ENCODE measurements around the gene ZNRF1. TPM values are rescaled to one million over a fixed set of nuclear protein-coding genes. Genes with fewer than 3 reads are reported as not detected.

The ZNRF1 gene
- total RNA-seq, 1 donor from 2014 or later: 31.3 TPM

DNA sequence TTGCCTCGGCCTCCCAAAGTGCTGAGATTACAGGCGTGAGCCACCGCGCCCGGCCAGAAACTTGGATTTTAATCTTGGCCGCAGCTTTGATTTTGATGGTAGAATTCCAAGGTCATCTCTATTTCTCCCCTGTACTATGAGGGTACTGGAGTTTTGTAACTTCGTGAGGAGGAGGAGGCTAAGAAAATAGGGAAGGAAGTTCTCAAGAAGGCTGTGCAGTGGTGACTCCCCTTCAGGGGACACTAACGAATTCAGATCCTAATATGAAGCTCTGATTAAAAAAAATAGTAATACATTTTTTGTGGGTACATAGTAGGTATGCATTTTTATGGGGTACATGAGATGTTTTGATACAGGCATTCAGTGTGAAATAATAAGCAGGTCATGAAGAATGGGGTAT, 61.9 kb downstream of the ZNRF1 start:
- H3K27me3 ChIP-seq (ENCODE audit: control insufficient read depth, insufficient read depth, low read length): no peaks in the 10 kb centered on the region
- H3K36me3 ChIP-seq (ENCODE audit: control insufficient read depth, insufficient read depth, low read length): peaks cover 1% of the 10 kb centered on the region
- no peak overlapping the region for H3K4me3 ChIP-seq (ENCODE audit: low read depth, low read length)
- TF ChIP-seq, protein P1, sequence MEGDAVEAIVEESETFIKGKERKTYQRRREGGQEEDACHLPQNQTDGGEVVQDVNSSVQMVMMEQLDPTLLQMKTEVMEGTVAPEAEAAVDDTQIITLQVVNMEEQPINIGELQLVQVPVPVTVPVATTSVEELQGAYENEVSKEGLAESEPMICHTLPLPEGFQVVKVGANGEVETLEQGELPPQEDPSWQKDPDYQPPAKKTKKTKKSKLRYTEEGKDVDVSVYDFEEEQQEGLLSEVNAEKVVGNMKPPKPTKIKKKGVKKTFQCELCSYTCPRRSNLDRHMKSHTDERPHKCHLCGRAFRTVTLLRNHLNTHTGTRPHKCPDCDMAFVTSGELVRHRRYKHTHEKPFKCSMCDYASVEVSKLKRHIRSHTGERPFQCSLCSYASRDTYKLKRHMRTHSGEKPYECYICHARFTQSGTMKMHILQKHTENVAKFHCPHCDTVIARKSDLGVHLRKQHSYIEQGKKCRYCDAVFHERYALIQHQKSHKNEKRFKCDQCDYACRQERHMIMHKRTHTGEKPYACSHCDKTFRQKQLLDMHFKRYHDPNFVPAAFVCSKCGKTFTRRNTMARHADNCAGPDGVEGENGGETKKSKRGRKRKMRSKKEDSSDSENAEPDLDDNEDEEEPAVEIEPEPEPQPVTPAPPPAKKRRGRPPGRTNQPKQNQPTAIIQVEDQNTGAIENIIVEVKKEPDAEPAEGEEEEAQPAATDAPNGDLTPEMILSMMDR (IDR thresholded peaks at IDR 0.05; ENCODE audit: insufficient read depth, low read length, poor library complexity, severe bottlenecking): no peak
- no peak for DNase-seq (ENCODE audit: low read depth)

DNA sequence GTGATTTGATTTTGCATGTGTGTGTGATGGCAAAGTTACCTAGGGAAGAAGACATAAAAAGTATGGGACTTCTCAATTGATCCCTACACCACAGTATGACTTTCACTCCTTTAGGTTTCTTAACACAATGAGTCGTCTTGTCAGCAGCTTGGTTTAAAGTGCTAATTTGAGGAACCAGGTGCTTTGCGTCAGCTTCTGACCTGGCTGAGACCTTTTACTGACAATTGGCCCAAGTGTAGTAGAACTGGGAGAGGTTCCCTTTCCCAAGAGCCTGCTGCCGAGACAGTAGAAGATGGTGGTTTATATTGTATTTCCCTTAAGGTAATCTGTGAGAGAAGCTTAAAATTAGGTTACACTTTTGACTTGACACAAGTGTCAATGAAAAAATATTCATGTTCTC, 62.8 kb downstream of the ZNRF1 start:
- no peak for DNase-seq (ENCODE audit: low read depth)
- no peak overlapping the region for H3K4me3 ChIP-seq (ENCODE audit: low read depth, low read length)
- peaks cover 1% of the 10 kb centered on the region for H3K36me3 ChIP-seq (ENCODE audit: control insufficient read depth, insufficient read depth, low read length)
- no peaks in the 10 kb centered on the region for H3K27me3 ChIP-seq (ENCODE audit: control insufficient read depth, insufficient read depth, low read length)
- TF ChIP-seq, protein P1 (IDR thresholded peaks at IDR 0.05; ENCODE audit: insufficient read depth, low read length, poor library complexity, severe bottlenecking): no peak

DNA sequence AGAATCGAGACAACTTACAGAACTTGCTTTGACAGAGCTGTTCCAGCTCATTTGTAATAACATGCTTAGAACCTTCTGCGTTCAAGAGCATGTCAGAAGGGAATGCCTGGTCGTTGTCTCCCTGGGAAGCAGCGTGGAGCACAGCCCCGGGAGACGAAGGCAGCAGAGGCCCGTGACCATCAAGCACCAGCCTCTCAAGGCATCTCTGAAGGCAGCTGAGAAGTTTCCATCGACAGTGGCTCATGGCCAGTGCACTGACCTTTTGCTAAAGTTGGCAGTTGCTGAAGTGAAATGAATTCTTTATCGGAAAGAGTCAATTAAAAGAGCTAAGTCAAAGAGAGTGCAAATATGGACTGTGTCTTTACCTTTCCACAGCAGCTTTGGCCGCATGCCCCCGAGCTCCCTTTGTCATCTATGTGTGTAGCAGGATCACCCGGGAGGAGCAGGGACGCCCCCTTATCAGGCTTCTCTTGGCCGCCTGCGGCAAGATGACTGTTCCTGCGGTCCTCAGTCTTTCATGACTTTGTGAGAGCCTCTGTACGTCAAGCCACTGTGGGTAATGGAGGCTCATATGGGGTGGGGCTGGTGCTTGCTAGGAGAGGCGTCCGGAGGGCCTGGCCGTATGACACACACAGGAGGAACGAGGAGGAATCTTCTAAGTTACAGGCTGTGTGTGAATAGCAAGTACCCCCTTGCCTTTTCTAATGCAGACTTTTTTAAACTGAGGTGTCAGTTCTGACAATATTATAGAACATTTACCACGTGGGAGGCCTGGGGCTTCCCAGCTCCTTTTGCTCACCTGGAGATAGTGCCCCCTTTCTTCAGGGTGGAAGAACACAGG, 63.5 kb downstream of the ZNRF1 start:
- DNase-seq (ENCODE audit: low read depth): no peak
- Histone ChIP-seq H3K27me3 (ENCODE audit: control insufficient read depth, insufficient read depth, low read length) (no peaks in the 10 kb centered on the region), H3K4me3 (ENCODE audit: low read depth, low read length) (no peak overlapping the region), H3K36me3 (ENCODE audit: control insufficient read depth, insufficient read depth, low read length) (peaks cover 1% of the 10 kb centered on the region)
- TF ChIP-seq, protein P1 (IDR thresholded peaks at IDR 0.05; ENCODE audit: insufficient read depth, low read length, poor library complexity, severe bottlenecking): no peak

DNA sequence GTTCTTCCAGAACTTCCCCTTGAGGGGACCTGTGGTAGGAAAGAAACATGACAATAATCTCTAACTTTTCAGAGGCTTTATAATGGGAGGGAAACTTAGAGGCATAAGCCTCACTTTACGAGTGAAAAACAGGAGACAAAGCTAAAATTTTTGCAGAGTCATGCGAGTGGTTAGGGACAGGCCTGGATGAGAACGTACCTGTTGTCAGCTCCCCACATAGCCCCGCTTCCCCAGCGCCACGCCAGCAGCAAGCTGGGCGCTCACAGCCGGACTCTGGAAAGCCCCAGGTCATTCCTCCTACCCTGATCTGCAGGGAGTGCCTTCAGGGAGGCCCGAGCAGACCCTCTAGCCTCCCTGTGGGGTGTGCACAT, 64.1 kb downstream of the ZNRF1 start:
- Histone ChIP-seq H3K27me3 (ENCODE audit: control insufficient read depth, insufficient read depth, low read length) (no peaks in the 10 kb centered on the region), H3K4me3 (ENCODE audit: low read depth, low read length) (no peak overlapping the region), H3K36me3 (ENCODE audit: control insufficient read depth, insufficient read depth, low read length) (peaks cover 1% of the 10 kb centered on the region)
- no peak for DNase-seq (ENCODE audit: low read depth)
- TF ChIP-seq, protein P1 (IDR thresholded peaks at IDR 0.05; ENCODE audit: insufficient read depth, low read length, poor library complexity, severe bottlenecking): no peak

DNA sequence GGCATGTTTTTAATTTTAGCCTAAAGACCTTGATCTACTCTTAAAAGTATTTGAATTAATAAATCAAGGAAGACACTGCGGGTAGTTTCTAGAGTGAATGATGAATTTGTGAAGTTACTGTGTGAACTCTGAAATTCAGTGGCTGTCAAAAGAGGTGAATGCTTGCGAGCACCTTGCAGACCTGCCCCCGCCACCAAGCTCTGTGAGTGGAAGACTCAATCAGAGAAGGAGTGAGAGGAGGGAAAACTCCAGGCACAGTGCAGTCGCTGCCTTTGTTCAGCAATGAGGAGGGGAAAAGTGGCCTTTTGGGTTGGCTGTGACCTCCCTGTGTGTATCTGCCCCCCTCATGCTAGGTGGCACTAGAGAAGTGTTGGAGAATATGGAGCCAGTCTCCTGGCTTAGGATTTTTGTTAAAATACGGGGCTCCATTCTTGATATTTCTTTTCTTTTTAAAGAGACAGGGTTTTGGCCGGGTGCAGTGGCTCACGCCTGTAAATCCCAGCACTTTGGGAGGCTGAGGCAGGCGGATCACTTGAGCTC, 64.8 kb downstream of the ZNRF1 start:
- no peak overlapping the region for H3K4me3 ChIP-seq (ENCODE audit: low read depth, low read length)

More for the DNA sequence above, 64.8 kb downstream of the ZNRF1 start:
- no peak for DNase-seq (ENCODE audit: low read depth)
- peaks cover 1% of the 10 kb centered on the region for H3K36me3 ChIP-seq (ENCODE audit: control insufficient read depth, insufficient read depth, low read length)
- TF ChIP-seq, protein P1 (IDR thresholded peaks at IDR 0.05; ENCODE audit: insufficient read depth, low read length, poor library complexity, severe bottlenecking): no peak
- H3K27me3 ChIP-seq (ENCODE audit: control insufficient read depth, insufficient read depth, low read length): no peaks in the 10 kb centered on the region

All from kidney epithelial cell (primary cell).